Measurements from ENCODE around the gene BCL2L1. TPM values are rescaled to one million over a fixed set of nuclear protein-coding genes. Genes with fewer than 3 reads are reported as not detected.

Gene BCL2L1
- total RNA-seq, 1 donor from 2014 or later: 136 TPM

DNA sequence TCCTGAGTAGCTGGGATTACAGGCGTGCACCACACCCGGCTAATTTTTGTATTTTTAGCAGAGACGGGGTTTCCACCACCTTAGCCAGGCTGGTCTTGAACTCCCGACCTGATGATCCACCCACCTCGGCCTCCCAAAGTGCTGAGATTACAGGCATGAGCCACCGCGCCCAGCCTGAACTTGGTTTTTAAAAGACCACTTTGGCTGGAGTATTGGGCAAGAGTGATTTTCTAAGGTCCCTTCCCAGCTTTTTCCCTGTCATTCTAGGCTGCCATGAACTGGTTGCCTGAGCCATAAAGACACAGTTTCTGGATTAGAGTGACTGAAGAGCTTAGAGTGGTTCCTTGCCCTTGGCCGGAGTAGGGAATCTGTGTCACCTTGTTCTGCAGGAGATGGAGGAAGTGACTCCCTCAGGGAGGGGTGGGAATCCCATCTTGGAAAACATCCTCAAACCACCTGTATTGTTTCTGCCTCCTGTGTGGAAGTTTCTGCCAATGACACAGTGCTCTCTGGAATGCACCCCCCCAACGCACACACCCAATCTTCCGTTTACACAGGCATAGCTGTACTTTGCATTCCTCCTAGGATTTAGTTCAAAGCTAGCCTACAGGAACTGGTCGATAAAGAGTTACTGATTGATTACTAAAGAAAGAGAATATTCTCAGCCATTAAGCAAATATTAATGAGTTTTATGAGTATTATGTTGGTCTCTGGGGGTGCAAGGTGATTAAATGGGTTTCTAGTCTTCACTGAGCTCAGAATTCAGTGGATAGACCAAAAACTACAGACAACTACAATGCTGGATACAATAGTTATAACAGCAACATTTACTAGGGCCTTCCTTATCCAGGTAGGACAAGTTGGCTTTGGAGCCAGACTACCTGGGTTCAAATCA lies 18.2 kb downstream of the BCL2L1 start:
- H3K4me3 Mint-ChIP-seq (ENCODE audit: unreplicated experiment): no peak overlapping the region

DNA sequence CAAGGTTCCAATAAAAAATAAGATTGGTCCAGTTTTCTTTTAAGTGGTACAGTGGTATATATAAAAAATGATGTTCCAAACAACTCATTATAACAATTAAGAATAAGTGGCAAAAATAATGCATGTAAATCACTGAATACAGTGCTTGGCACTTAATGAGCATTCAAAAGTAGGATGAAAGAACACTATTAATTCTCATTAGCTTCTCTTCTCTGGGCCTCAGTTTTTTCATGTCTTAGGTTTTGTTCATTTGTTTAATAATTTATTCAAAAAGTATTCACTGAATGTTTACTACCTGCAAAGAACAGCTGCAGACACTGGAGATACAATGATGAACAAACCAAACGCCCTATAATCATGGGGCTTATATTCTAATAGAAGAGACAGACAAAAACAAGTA lies 21.1 kb downstream of the BCL2L1 start:
- no peaks in the 10 kb centered on the region for H3K27me3 Mint-ChIP-seq (ENCODE audit: unreplicated experiment)
- TF ChIP-seq, protein P1, sequence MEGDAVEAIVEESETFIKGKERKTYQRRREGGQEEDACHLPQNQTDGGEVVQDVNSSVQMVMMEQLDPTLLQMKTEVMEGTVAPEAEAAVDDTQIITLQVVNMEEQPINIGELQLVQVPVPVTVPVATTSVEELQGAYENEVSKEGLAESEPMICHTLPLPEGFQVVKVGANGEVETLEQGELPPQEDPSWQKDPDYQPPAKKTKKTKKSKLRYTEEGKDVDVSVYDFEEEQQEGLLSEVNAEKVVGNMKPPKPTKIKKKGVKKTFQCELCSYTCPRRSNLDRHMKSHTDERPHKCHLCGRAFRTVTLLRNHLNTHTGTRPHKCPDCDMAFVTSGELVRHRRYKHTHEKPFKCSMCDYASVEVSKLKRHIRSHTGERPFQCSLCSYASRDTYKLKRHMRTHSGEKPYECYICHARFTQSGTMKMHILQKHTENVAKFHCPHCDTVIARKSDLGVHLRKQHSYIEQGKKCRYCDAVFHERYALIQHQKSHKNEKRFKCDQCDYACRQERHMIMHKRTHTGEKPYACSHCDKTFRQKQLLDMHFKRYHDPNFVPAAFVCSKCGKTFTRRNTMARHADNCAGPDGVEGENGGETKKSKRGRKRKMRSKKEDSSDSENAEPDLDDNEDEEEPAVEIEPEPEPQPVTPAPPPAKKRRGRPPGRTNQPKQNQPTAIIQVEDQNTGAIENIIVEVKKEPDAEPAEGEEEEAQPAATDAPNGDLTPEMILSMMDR (IDR thresholded peaks at IDR 0.05; ENCODE audit: partially characterized antibody, unreplicated experiment): no peak
- no peak overlapping the region for H3K27ac Mint-ChIP-seq (ENCODE audit: unreplicated experiment)
- H3K36me3 Mint-ChIP-seq (ENCODE audit: unreplicated experiment): peaks cover 5% of the 10 kb centered on the region
- no peak for DNase-seq
- peaks cover 2% of the 10 kb centered on the region for H3K9me3 Mint-ChIP-seq (ENCODE audit: unreplicated experiment)
- no peak overlapping the region for H3K4me3 Mint-ChIP-seq (ENCODE audit: unreplicated experiment)
- peaks cover 10% of the 10 kb centered on the region for H3K4me1 Mint-ChIP-seq (ENCODE audit: low read depth, unreplicated experiment)

More for the DNA sequence above, 18.2 kb downstream of the BCL2L1 start:
- Mint-ChIP-seq H3K9me3 (ENCODE audit: unreplicated experiment) (peaks cover 6% of the 10 kb centered on the region), H3K36me3 (ENCODE audit: unreplicated experiment) (peaks cover 8% of the 10 kb centered on the region), H3K4me1 (ENCODE audit: low read depth, unreplicated experiment) (peaks cover 15% of the 10 kb centered on the region), H3K27me3 (ENCODE audit: unreplicated experiment) (peaks cover 3% of the 10 kb centered on the region), H3K27ac (ENCODE audit: unreplicated experiment) (no peak overlapping the region)
- TF ChIP-seq, protein P1 (IDR thresholded peaks at IDR 0.05; ENCODE audit: partially characterized antibody, unreplicated experiment): no peak
- no peak for DNase-seq

DNA sequence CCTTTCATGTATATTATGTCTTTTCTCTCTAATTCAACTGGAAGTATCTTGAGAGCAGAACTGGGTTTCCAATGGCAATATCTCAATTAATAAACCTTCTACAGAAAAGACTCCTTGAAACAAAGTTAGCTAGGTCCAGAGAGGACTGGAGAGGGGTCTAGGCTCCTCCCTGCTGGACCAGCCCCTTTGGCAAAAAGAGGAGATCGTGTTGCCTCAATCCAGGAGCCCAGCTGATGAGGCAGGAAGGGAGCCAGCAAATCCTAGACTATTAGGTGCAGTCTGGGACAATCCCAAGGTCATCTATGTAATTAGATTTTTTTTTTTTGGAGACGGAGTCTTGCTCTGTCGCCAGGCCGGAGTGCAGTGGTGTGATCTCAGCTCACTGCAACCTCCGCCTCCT lies 21.9 kb downstream of the BCL2L1 start:
- Mint-ChIP-seq H3K36me3 (ENCODE audit: unreplicated experiment) (peaks cover 5% of the 10 kb centered on the region), H3K4me3 (ENCODE audit: unreplicated experiment) (no peak overlapping the region), H3K4me1 (ENCODE audit: low read depth, unreplicated experiment) (peaks cover 12% of the 10 kb centered on the region), H3K27me3 (ENCODE audit: unreplicated experiment) (no peaks in the 10 kb centered on the region), H3K27ac (ENCODE audit: unreplicated experiment) (no peak overlapping the region), H3K9me3 (ENCODE audit: unreplicated experiment) (peaks cover 2% of the 10 kb centered on the region)
- TF ChIP-seq, protein P1 (IDR thresholded peaks at IDR 0.05; ENCODE audit: partially characterized antibody, unreplicated experiment): no peak
- DNase-seq: no peak

DNA sequence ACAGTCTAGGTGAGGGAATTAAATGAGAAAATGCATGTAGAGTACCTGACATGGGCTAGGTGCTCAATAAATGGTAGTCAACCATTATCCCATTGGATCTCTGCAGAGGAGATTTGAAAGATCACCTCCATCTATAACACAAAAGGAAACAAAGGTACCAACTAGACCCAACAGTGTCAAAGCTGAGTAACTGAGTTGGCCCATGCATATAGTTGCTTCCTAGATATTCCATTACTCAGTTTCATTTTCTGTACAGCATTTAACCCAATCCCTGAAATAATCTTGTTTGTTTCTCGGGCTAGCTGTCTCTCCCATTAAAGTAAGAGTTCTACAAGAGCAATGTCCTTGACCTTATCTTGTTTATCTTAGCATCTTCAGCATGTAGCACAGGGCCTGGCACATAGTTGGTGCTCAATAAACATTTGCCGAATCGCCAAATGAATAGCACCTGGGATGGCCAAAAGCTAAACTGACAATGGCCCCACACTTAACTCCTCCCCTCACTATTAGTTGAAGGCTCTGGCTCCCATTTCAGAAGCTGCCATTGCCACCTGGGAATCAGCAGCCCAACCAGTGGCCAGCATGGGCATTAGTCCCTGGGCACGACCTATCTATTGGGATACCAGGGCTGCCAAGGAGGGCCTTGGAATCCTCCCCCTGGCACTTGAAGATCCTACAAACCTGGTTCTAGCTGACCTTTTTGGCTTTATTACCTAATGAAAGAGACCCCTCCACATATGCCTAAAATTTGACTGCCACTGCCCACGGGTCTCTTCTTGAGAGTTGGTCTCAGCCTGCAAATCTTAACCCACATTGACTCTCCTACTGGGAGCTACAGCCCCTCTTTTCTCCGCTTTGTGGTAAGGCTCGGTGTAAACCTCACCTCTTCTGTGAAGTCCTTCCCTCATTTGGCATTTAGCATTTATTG lies 22.6 kb downstream of the BCL2L1 start:
- Mint-ChIP-seq H3K27me3 (ENCODE audit: unreplicated experiment) (no peaks in the 10 kb centered on the region), H3K4me3 (ENCODE audit: unreplicated experiment) (no peak overlapping the region), H3K4me1 (ENCODE audit: low read depth, unreplicated experiment) (peaks cover 19% of the 10 kb centered on the region), H3K27ac (ENCODE audit: unreplicated experiment) (no peak overlapping the region), H3K36me3 (ENCODE audit: unreplicated experiment) (peaks cover 5% of the 10 kb centered on the region), H3K9me3 (ENCODE audit: unreplicated experiment) (peaks cover 2% of the 10 kb centered on the region)
- DNase-seq: no peak
- TF ChIP-seq, protein P1 (IDR thresholded peaks at IDR 0.05; ENCODE audit: partially characterized antibody, unreplicated experiment): no peak

Data from glutamatergic neuron (in vitro differentiated cells).